Measurements from ENCODE around the gene SENP3. TPM values are rescaled to one million over a fixed set of nuclear protein-coding genes. Genes with fewer than 3 reads are reported as not detected.
A peak's percentile ranks its signal among the peaks of the same experiment; 100 is the strongest.

Gene SENP3
- polyA plus RNA-seq (2012; ENCODE audit: insufficient read length, low read depth): 102 TPM

GRCh38 chr17:7561589-7562207 is at the start of gene SENP3:
SENP3 (plus strand) TSS chr17:7561919; CDS start chr17:7563077, 1,158 bp downstream.
- no peak for TF ChIP-seq TAF1 (IDR thresholded peaks at IDR 0.05; ENCODE audit: borderline replicate concordance, insufficient read depth, low read length)
- no peak for TF ChIP-seq SIN3A (IDR thresholded peaks at IDR 0.05; ENCODE audit: borderline replicate concordance, insufficient read depth, low read length)
- peak; percentile 81 for TF ChIP-seq FOXP2 (optimal IDR thresholded peaks at IDR 0.05; ENCODE audit: borderline replicate concordance, extremely low read depth, extremely low read length, insufficient read depth)
- TF ChIP-seq POLR2AphosphoS5 (IDR thresholded peaks at IDR 0.05; ENCODE audit: low read depth, low read length): peak; percentile 45; the same call in 1 of the 2 replicates
- TF ChIP-seq REST (IDR thresholded peaks at IDR 0.05; ENCODE audit: insufficient read depth in 1 of 2, low read depth in 2 of 2, low read length in 2 of 2): no peak

GRCh38 chr17:7512105-7512504 is 49.6 kb upstream of the SENP3 start:
- TF ChIP-seq TAF1 (IDR thresholded peaks at IDR 0.05; ENCODE audit: borderline replicate concordance, insufficient read depth, low read length): no peak
- TF ChIP-seq FOXP2 (optimal IDR thresholded peaks at IDR 0.05; ENCODE audit: borderline replicate concordance, extremely low read depth, extremely low read length, insufficient read depth): no peak
- TF ChIP-seq REST (IDR thresholded peaks at IDR 0.05; ENCODE audit: insufficient read depth in 1 of 2, low read depth in 2 of 2, low read length in 2 of 2): no peak
- no peak for TF ChIP-seq SIN3A (IDR thresholded peaks at IDR 0.05; ENCODE audit: borderline replicate concordance, insufficient read depth, low read length)

GRCh38 chr17:7512824-7513540 is 48.7 kb upstream of the SENP3 start:
- no peak for TF ChIP-seq POLR2AphosphoS5 (IDR thresholded peaks at IDR 0.05; ENCODE audit: low read depth, low read length)
- TF ChIP-seq REST (IDR thresholded peaks at IDR 0.05; ENCODE audit: insufficient read depth in 1 of 2, low read depth in 2 of 2, low read length in 2 of 2): no peak
- no peak for TF ChIP-seq FOXP2 (optimal IDR thresholded peaks at IDR 0.05; ENCODE audit: borderline replicate concordance, extremely low read depth, extremely low read length, insufficient read depth)
- TF ChIP-seq SIN3A (IDR thresholded peaks at IDR 0.05; ENCODE audit: borderline replicate concordance, insufficient read depth, low read length): no peak
- TF ChIP-seq TAF1 (IDR thresholded peaks at IDR 0.05; ENCODE audit: borderline replicate concordance, insufficient read depth, low read length): no peak

GRCh38 chr17:7513850-7514419 is 47.8 kb upstream of the SENP3 start:
- no peak for TF ChIP-seq REST (IDR thresholded peaks at IDR 0.05; ENCODE audit: insufficient read depth in 1 of 2, low read depth in 2 of 2, low read length in 2 of 2)
- no peak for TF ChIP-seq SIN3A (IDR thresholded peaks at IDR 0.05; ENCODE audit: borderline replicate concordance, insufficient read depth, low read length)
- TF ChIP-seq FOXP2 (optimal IDR thresholded peaks at IDR 0.05; ENCODE audit: borderline replicate concordance, extremely low read depth, extremely low read length, insufficient read depth): no peak
- no peak for TF ChIP-seq TAF1 (IDR thresholded peaks at IDR 0.05; ENCODE audit: borderline replicate concordance, insufficient read depth, low read length)
- no peak for TF ChIP-seq POLR2AphosphoS5 (IDR thresholded peaks at IDR 0.05; ENCODE audit: low read depth, low read length)

All from PFSK-1 (cell line).